ENCODE data around the gene ELL3.
A peak's percentile ranks its signal among the peaks of the same experiment; 100 is the strongest.
"Not testable (repeated sequence)": the region's sequence is repeated elsewhere in the genome, so short reads cannot be mapped to it uniquely, and the experiment has no call there.

The ELL3 gene

GRCh38 chr15:43735416-43735815 lies 41.4 kb downstream of the ELL3 start:
- Histone ChIP-seq H3K27ac (no peak overlapping the region), H3K4me3 (no peak overlapping the region)
- TF ChIP-seq CTCF (IDR thresholded peaks at IDR 0.05) = no peak
- no peak for DNase-seq (ENCODE audit: low spot score)

GRCh38 chr15:43728053-43728725 lies 48.6 kb downstream of the ELL3 start:
- H3K27ac ChIP-seq = peak overlapping the region; percentile 43 to 52
- not testable (repeated sequence) for H3K4me3 ChIP-seq; DNase-seq (ENCODE audit: low spot score)

GRCh38 chr15:43726306-43726705 lies 50.5 kb downstream of the ELL3 start:
- not testable (repeated sequence) for H3K27ac ChIP-seq; H3K4me3 ChIP-seq; DNase-seq (ENCODE audit: low spot score)

- Histone ChIP-seq H3K27ac (no peak overlapping the region), H3K4me3 (no peak overlapping the region)
- DNase-seq (ENCODE audit: low spot score) = no peak
- no peak for TF ChIP-seq CTCF (IDR thresholded peaks at IDR 0.05)
Measured at GRCh38 chr15:43723151-43723550, 53.6 kb downstream of the ELL3 start.
